DOHH2 (cell line): ENCODE results near the gene GALNT18.

Source experiments
- CTCF ChIP-seq: fragments of 200-600 bp; sonication (generic); IDR thresholded peaks from one replicate; pipeline ENCODE4 v1.5.1; 2014; ENCODE audit warnings: antibody characterized with exemption, mild to moderate bottlenecking, low read depth, low read length; ENCODE audit not compliant: poor library complexity, severe bottlenecking
- EZH2phosphoT487 ChIP-seq: fragments of 200-600 bp; sonication (generic); IDR thresholded peaks from 2 replicates; pipeline ENCODE4 v1.6.1; 2017; ENCODE audit warnings: borderline replicate concordance, mild to moderate bottlenecking, antibody characterized with exemption, low read length, moderate library complexity, mixed read lengths

GRCh38 chr11:11407065-11407762 is 214.6 kb downstream of the GALNT18 start:
- no peak for TF ChIP-seq CTCF
- no peak for TF ChIP-seq EZH2phosphoT487
